HepG2 (cell line): Measurements from ENCODE around the gene SYCE3. TPM values are rescaled to one million over a fixed set of nuclear protein-coding genes. Genes with fewer than 3 reads are reported as not detected.

ENCODE experiments used
- ATAC-seq: fragments of 200-7000 bp; cut with Tn5 transposase; 3 replicates; pipeline ENCODE4 v1.9.1; 2020; ENCODE audit warnings: mild to moderate bottlenecking, moderate library complexity
- BruUV-seq: library from RNA; stranded (reverse); fragments of 400-500 nt; replicated peaks from 2 replicates; lab custom pipeline; 2021; lab: Mats Ljungman, UMichigan
- CTCF ChIA-PET: fragments of 300-600 bp; formaldehyde crosslinking; extraction: SDS; loops from one replicate; lab custom pipeline; 2021; ENCODE audit warnings: low total read pairs, inconsistent platforms, low intra/inter-chr PET ratio; lab: Yijun Ruan, JAX
- POLR2A ChIA-PET: fragments of 350-600 bp; sonication (Branson Sonifier 250); formaldehyde crosslinking; loops from one replicate; lab custom pipeline; 2020; ENCODE audit warnings: antibody characterized with exemption, inconsistent platforms; lab: Yijun Ruan, JAX
- DNase-seq: peaks from one replicate; pipeline ENCODE4 v3.0.0-alpha.2; 2015; ENCODE audit warnings: low spot score
- FAIRE-seq: peaks from 3 replicates; lab custom pipeline; 2011; peaks lifted over from hg19 to GRCh38; lab: Jason Lieb, UNC
- H2AFZ ChIP-seq: one replicate; pipeline ENCODE4 v1.6.1; 2011; ENCODE audit warnings: low read length, inconsistent platforms
- H3K27ac ChIP-seq: fragments of 300-600 bp; 3 replicates; pipeline ENCODE4 v1.8.0; 2011; ENCODE audit warnings: mixed run types, mild to moderate bottlenecking, mixed read lengths, low read length, inconsistent platforms; ENCODE audit not compliant: insufficient read depth; ENCODE audit errors: extremely low read length
- H3K27me3 ChIP-seq, 2 experiments: fragments of 200-600 bp in 1 of 2; 2 replicates in 1 of 2; 3 replicates in 1 of 2; pipeline versions ENCODE4 v1.6.0 to v1.8.0; 2011; ENCODE audit warnings: low read length in 2 of 2, mild to moderate bottlenecking in 2 of 2, moderate library complexity in 2 of 2, inconsistent platforms in 1 of 2; ENCODE audit not compliant: insufficient read depth in 2 of 2, control insufficient read depth in 1 of 2
- H3K36me3 ChIP-seq, 2 experiments: fragments of 200-600 bp in 1 of 2; replicated peaks in 1 of 2; 2 replicates in 1 of 2; 3 replicates in 1 of 2; pipeline versions ENCODE4 v1.5.1 to v1.8.0; 2011; ENCODE audit warnings: low read length in 2 of 2, inconsistent platforms in 1 of 2; ENCODE audit not compliant: insufficient read depth in 2 of 2, control insufficient read depth in 1 of 2
- H3K4me1 ChIP-seq: 2 replicates; pipeline ENCODE4 v1.5.1; 2012; ENCODE audit warnings: low read length, inconsistent platforms; ENCODE audit not compliant: insufficient read depth
- H3K4me2 ChIP-seq: 2 replicates; pipeline ENCODE4 v1.6.0; 2011; ENCODE audit warnings: low read depth, low read length, inconsistent platforms
- H3K4me3 ChIP-seq, 3 experiments: fragments of 200-600 bp in 1 of 3; sonication (generic), shearing (Covaris generic) in 1 of 3; replicated peaks in 1 of 3; 2 replicates each; pipeline ENCODE4 v1.5.1; 2011 to 2016; ENCODE audit warnings: low read length in 3 of 3, inconsistent platforms in 2 of 3, low read depth in 2 of 3, mild to moderate bottlenecking in 2 of 3, control low read depth in 1 of 3, mixed read lengths in 1 of 3; ENCODE audit not compliant: insufficient read depth in 1 of 3
- H3K79me2 ChIP-seq: one replicate; pipeline ENCODE4 v1.6.1; 2011; ENCODE audit warnings: low read length, inconsistent platforms; ENCODE audit not compliant: insufficient read depth
- H3K9ac ChIP-seq: 2 replicates; pipeline ENCODE4 v1.6.0; 2011; ENCODE audit warnings: mild to moderate bottlenecking, low read depth, low read length, inconsistent platforms; ENCODE audit not compliant: insufficient read depth
- H3K9me3 ChIP-seq: 2 replicates; pipeline ENCODE4 v1.5.1; 2012; ENCODE audit warnings: mild to moderate bottlenecking, low read length
- H4K20me1 ChIP-seq: 2 replicates; pipeline ENCODE4 v1.6.0; 2011; ENCODE audit warnings: inconsistent platforms, mild to moderate bottlenecking, low read length, moderate library complexity; ENCODE audit not compliant: insufficient read depth
- CEBPB ChIP-seq: IDR thresholded peaks from 2 replicates; pipeline ENCODE4 v1.6.1; 2011; ENCODE audit warnings: low read depth, low read length, improper control_type of control experiment, borderline replicate concordance
- FOSL1 ChIP-seq: sonication (generic); formaldehyde crosslinking; IDR thresholded peaks from 2 replicates; pipeline ENCODE4 v1.9.0; 2021; ENCODE audit warnings: missing genetic modification reagents, borderline replicate concordance
- POLR2G ChIP-seq: fragments of 200-400 bp; formaldehyde crosslinking; IDR thresholded peaks from 2 replicates; pipeline ENCODE4 v1.6.1; 2018; ENCODE audit warnings: mild to moderate bottlenecking, low read depth, low read length, moderate library complexity
- TAF1 ChIP-seq: sonication (generic); formaldehyde crosslinking; IDR thresholded peaks from 2 replicates; pipeline ENCODE4 v1.4.0; 2020; ENCODE audit warnings: missing genetic modification reagents
- ZNF607 ChIP-seq: sonication (generic); formaldehyde crosslinking; IDR thresholded peaks from 2 replicates; pipeline ENCODE4 v1.5.1; 2020; ENCODE audit warnings: missing genetic modification reagents, mild to moderate bottlenecking, borderline replicate concordance
- WGBS: methylation state at CpG from one replicate; pipeline ENCODE4 v1.1.6; 2017; ENCODE audit warnings: low lambda C conversion rate; 5-methylcytosine and 5-hydroxymethylcytosine counted together
- in situ Hi-C: cut with HindIII; loops from 2 replicates; pipeline ENCODE4 v1.10.0; 2017; ENCODE audit warnings: low pct_unique_long_range_greater_than_20kb; ENCODE audit not compliant: extremely low pct_ligation_motif_present
- intact Hi-C: fragments of 100-400 bp; cut with micrococcal nuclease; formaldehyde crosslinking; loops from one replicate; pipeline ENCODE4 v1.10.0; 2022; ENCODE audit not compliant: unreplicated experiment
- polyA plus RNA-seq, 8 experiments: library from polyadenylated mRNA; depleted of rRNA in 3 of 8; stranded (reverse) in 7 of 8; unstranded in 1 of 8; fragments of >200 nt; fragmentation: Illumina TruSeq in 4 of 8; extraction: Trizol in 4 of 8; gene quantifications; 2 replicates each; pipeline versions ENCODE4 v1.2.1 to v1.2.3, GENCODE V29; 2011 to 2016; ENCODE audit warnings: low read depth in 4 of 8, missing spikeins in 1 of 8, mixed read lengths in 1 of 8; ENCODE audit not compliant: insufficient read depth in 1 of 8
- total RNA-seq, 5 experiments: library from RNA; depleted of rRNA; stranded (reverse); fragments of >200 nt; fragmentation: Illumina TruSeq; extraction: Trizol; gene quantifications; 2 replicates each; pipeline ENCODE4 v1.2.3, GENCODE V29; 2016; ENCODE audit warnings: low read depth in 1 of 5

Gene SYCE3
- total and polyA plus RNA-seq, 2 of the 13 experiments (the other 11 are each of a cell fraction or from before 2014, with no cell fraction given) = not detected

- peaks cover 0 to 3% of the 10 kb centered on the region in 2 experiments; a peak in 2 of 5 replicates for H3K36me3 ChIP-seq
- H3K27me3 ChIP-seq = no peaks in the 10 kb centered on the region
- TSS peak; percentile 66 for BruUV-seq
- POLR2A ChIA-PET = interaction anchor here (0.7 to 2.7 kb wide), 7 partner anchors 9 to 69 kb away, joined by 3 to 30 read pairs (median 15); partner anchors contain the start of genes SCO2 and SYCE3
- peak overlapping the region; percentile 98 for H3K27ac ChIP-seq
- ATAC-seq = no peak
- intact Hi-C loops = no loop called here
- 93% methylated on average over 22 of the region's 22 CpGs for WGBS
- no peak for DNase-seq
- FAIRE-seq = no peak
- peak overlapping the region; percentile 92 for H3K4me2 ChIP-seq
- no peaks in the 10 kb centered on the region for H4K20me1 ChIP-seq
- H3K9me3 ChIP-seq = no peaks in the 10 kb centered on the region
- CTCF ChIA-PET = no interaction called here
- H3K4me1 ChIP-seq = peaks cover 32% of the 10 kb centered on the region
- H3K79me2 ChIP-seq = no peaks in the 10 kb centered on the region
- TF ChIP-seq ZNF607 (CRISPR knock-in tag) (0 out of 2 replicates have a peak, but pooled peaks have one; percentile 30), FOSL1 (CRISPR knock-in tag) (no peak), CEBPB (peak; percentile 30; the same call in 1 of the 2 replicates)
- TF ChIP-seq, all 625 proteins: peak for 2
- in situ Hi-C loops = loop anchor here (5.0 kb wide), 1 partner anchor 116 kb away; no protein-coding TSS in a partner anchor
- Histone ChIP-seq H2AFZ (no peak overlapping the region), H3K4me3 (peak overlapping the region; percentile 68 to 91 (median 86); a peak in 5 of 6 replicates), H3K9ac (peak overlapping the region; percentile 94)
Observed at GRCh38 chr22:50581031-50581949, 18.6 kb upstream of the SYCE3 start.

- H3K36me3 ChIP-seq = peaks cover 0 to 3% of the 10 kb centered on the region in 2 experiments; a peak in 2 of 5 replicates
- in situ Hi-C loops (loop anchor here (5.0 kb wide), 2 partner anchors 33 to 118 kb away; no protein-coding TSS in a partner anchor), intact Hi-C loops (no loop called here)
- no peaks in the 10 kb centered on the region for H3K9me3 ChIP-seq
- POLR2A ChIA-PET = no interaction called here
- no peak overlapping the region for H3K9ac ChIP-seq
- no peaks in the 10 kb centered on the region for H3K27me3 ChIP-seq
- ATAC-seq (no peak), DNase-seq (no peak)
- H2AFZ ChIP-seq = no peak overlapping the region
- no TSS peak for BruUV-seq
- 0 out of 2 replicates have a peak, but pooled peaks have one; percentile 31 for TF ChIP-seq POLR2G
- TF ChIP-seq TAF1 = no peak
- TF ChIP-seq, all 625 proteins: peak for 1
- Histone ChIP-seq H3K4me2 (no peak overlapping the region), H3K4me3 (no peak overlapping the region), H3K4me1 (peaks cover 26% of the 10 kb centered on the region), H3K79me2 (no peaks in the 10 kb centered on the region), H3K27ac (no peak overlapping the region), H4K20me1 (no peaks in the 10 kb centered on the region)
- CTCF ChIA-PET = no interaction called here
- 100% methylated on average over 3 of the region's 4 CpGs for WGBS
- FAIRE-seq = no peak
Observed at GRCh38 chr22:50579752-50580151, 17.0 kb upstream of the SYCE3 start.
